ENCODE measurements around the gene SFMBT1. TPM values are rescaled to one million over a fixed set of nuclear protein-coding genes. Genes with fewer than 3 reads are reported as not detected.

SFMBT1 gene
- total and polyA plus RNA-seq, 2 of the 4 experiments (the other 2 are of a cell fraction), result 1.0 to 1.8 TPM

- no peak overlapping the region for H3K4me3 ChIP-seq (ENCODE audit: insufficient read depth, low read depth, low read length)
- no peak for ATAC-seq (ENCODE audit: low read depth)
- ChIA-PET POLR2A (ENCODE audit: unreplicated experiment) (no interaction called here), CTCF (interaction anchor here (0.6 to 0.8 kb wide), 2 partner anchors 9 to 1838 kb away, joined by 3 to 4 read pairs; no protein-coding TSS in a partner anchor)
- H3K36me3 ChIP-seq (ENCODE audit: control insufficient read depth, insufficient read depth, low read length), result no peaks in the 10 kb centered on the region
- no peak overlapping the region for H3K4me2 ChIP-seq (ENCODE audit: low read depth, low read length)
- DNase-seq, result no peak
- H2BK120ac ChIP-seq (ENCODE audit: low read depth, low read length), result no peak overlapping the region
- intact Hi-C loops (cut with micrococcal nuclease) (no loop called here), dilution Hi-C loops (cut with HindIII; ENCODE audit: low sequenced_read_pairs, unreplicated experiment) (no loop called here), in situ Hi-C loops (cut with MboI; ENCODE audit: low sequenced_read_pairs) (no loop called here)
- no peaks in the 10 kb centered on the region; the same call in 1 of the 2 replicates for H4K20me1 ChIP-seq (ENCODE audit: insufficient read depth, low read length)
- no peaks in the 10 kb centered on the region for H3K9me1 ChIP-seq (ENCODE audit: insufficient read depth, low read length)
- H3K23ac ChIP-seq (ENCODE audit: low read depth, low read length), result no peak overlapping the region
- no peak overlapping the region for H2AK5ac ChIP-seq (ENCODE audit: low read depth, low read length)
- H3K79me1 ChIP-seq (ENCODE audit: low read depth in 1 of 2, low read length in 2 of 2), result peaks cover 2 to 10% of the 10 kb centered on the region in 2 experiments; a peak in 2 of 4 replicates
- H3K18ac ChIP-seq (ENCODE audit: low read depth, low read length), result no peak overlapping the region
- H3K27ac ChIP-seq (ENCODE audit: insufficient read depth, low read length), result no peak overlapping the region
- no peak overlapping the region for H3K56ac ChIP-seq (ENCODE audit: extremely low read depth, insufficient read depth, low read length)
- no peaks in the 10 kb centered on the region for H3K4me1 ChIP-seq (ENCODE audit: control insufficient read depth, insufficient read depth, low read length)
- H3K14ac ChIP-seq (replicated peaks; ENCODE audit: low read depth, low read length), result no peak overlapping the region
- no peak overlapping the region for H4K5ac ChIP-seq (ENCODE audit: low read depth, low read length)
- no peaks in the 10 kb centered on the region for H3K9me3 ChIP-seq (ENCODE audit: control insufficient read depth, insufficient read depth, low read length)
- BruUV-seq (replicated peaks), result no TSS peak
- H4K91ac ChIP-seq (ENCODE audit: insufficient read depth, low read depth, low read length), result no peak overlapping the region
- no peak overlapping the region for H3K4ac ChIP-seq (ENCODE audit: low read depth, low read length)
- no peak overlapping the region for H4K8ac ChIP-seq (ENCODE audit: low read depth in 2 of 2, low read length in 2 of 2)
- no peak overlapping the region for H2AK9ac ChIP-seq (replicated peaks; ENCODE audit: low read depth, low read length, poor library complexity)
- H3K27me3 ChIP-seq (ENCODE audit: control insufficient read depth, insufficient read depth, low read length), result no peaks in the 10 kb centered on the region
- H2BK15ac ChIP-seq (ENCODE audit: low read depth, low read length), result no peak overlapping the region
- H2AFZ ChIP-seq (replicated peaks; ENCODE audit: low read length, poor library complexity), result no peak overlapping the region
- H2BK20ac ChIP-seq (ENCODE audit: low read depth, low read length), result no peak overlapping the region
- H3K9ac ChIP-seq (ENCODE audit: low read depth, low read length), result no peak overlapping the region
- H2BK5ac ChIP-seq (ENCODE audit: low read depth, low read length, poor library complexity, severe bottlenecking), result no peak overlapping the region
- WGBS, 2 experiments (ENCODE audit: extremely low coverage in 2 of 2, insufficient read length in 1 of 2), result 90% methylated on average over 2 of the region's 11 CpGs; no CpG with 5 or more reads in 1 of the 2 experiments
- TF ChIP-seq MXI1 (IDR thresholded peaks at IDR 0.05; ENCODE audit: borderline replicate concordance, low read depth, low read length), result no peak
- TF ChIP-seq NFE2L2 (IDR thresholded peaks at IDR 0.05; ENCODE audit: low read depth, low read length), result no peak
- TF ChIP-seq RAD21 (IDR thresholded peaks at IDR 0.05; ENCODE audit: low read length), result no peak
- TF ChIP-seq, protein P1, sequence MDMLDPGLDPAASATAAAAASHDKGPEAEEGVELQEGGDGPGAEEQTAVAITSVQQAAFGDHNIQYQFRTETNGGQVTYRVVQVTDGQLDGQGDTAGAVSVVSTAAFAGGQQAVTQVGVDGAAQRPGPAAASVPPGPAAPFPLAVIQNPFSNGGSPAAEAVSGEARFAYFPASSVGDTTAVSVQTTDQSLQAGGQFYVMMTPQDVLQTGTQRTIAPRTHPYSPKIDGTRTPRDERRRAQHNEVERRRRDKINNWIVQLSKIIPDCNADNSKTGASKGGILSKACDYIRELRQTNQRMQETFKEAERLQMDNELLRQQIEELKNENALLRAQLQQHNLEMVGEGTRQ (IDR thresholded peaks at IDR 0.05; ENCODE audit: low read depth, low read length), result no peak
- TF ChIP-seq SMC3 (IDR thresholded peaks at IDR 0.05; ENCODE audit: low read depth, low read length), result no peak
- no peak for TF ChIP-seq CEBPB (IDR thresholded peaks at IDR 0.05; ENCODE audit: low read depth, low read length)
- no peak for TF ChIP-seq FOS (IDR thresholded peaks at IDR 0.05; ENCODE audit: low read depth, low read length)
- TF ChIP-seq BHLHE40 (IDR thresholded peaks at IDR 0.05; ENCODE audit: low read depth, low read length), result no peak
- TF ChIP-seq RCOR1 (IDR thresholded peaks at IDR 0.05; ENCODE audit: insufficient replicate concordance, low read length), result no peak
- TF ChIP-seq RFX5 (IDR thresholded peaks at IDR 0.05; ENCODE audit: low read depth, low read length), result no peak
- no peak for TF ChIP-seq POLR2A (IDR thresholded peaks at IDR 0.05; ENCODE audit: low read depth, low read length)
- TF ChIP-seq MAZ (IDR thresholded peaks at IDR 0.05; ENCODE audit: borderline replicate concordance, low read depth, low read length), result no peak
- TF ChIP-seq, protein P2, sequence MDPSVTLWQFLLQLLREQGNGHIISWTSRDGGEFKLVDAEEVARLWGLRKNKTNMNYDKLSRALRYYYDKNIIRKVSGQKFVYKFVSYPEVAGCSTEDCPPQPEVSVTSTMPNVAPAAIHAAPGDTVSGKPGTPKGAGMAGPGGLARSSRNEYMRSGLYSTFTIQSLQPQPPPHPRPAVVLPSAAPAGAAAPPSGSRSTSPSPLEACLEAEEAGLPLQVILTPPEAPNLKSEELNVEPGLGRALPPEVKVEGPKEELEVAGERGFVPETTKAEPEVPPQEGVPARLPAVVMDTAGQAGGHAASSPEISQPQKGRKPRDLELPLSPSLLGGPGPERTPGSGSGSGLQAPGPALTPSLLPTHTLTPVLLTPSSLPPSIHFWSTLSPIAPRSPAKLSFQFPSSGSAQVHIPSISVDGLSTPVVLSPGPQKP (IDR thresholded peaks at IDR 0.05; ENCODE audit: borderline replicate concordance, low read depth, low read length), result no peak
- no peak for TF ChIP-seq CTCF (conservative IDR thresholded peaks at IDR 0.05; ENCODE audit: low read depth, low read length)
- no peak for TF ChIP-seq CHD1 (IDR thresholded peaks at IDR 0.05; ENCODE audit: low read depth, low read length)
Observed at GRCh38 chr3:53035825-53036619, 9.9 kb downstream of the SFMBT1 start.

All from IMR-90 (cell line).